MCF 10A (cell line): ENCODE measurements around the gene FOXS1. TPM values are rescaled to one million over a fixed set of nuclear protein-coding genes. Genes with fewer than 3 reads are reported as not detected.

Experiments
- BruUV-seq: library from RNA; stranded (reverse); fragments of 400-500 nt; replicated peaks from 2 replicates; lab custom pipeline; 2021; lab: Mats Ljungman, UMichigan
- CTCF ChIA-PET: fragments of 300-600 bp; sonication (Branson Sonifier 250); formaldehyde crosslinking; extraction: SDS; loops from one replicate; lab custom pipeline; 2021; ENCODE audit warnings: antibody characterized with exemption, inconsistent platforms; lab: Yijun Ruan, JAX
- POLR2A ChIA-PET: fragments of 300-600, 350-650 bp; sonication (Branson Sonifier 250); formaldehyde crosslinking; extraction: SDS; loops from one replicate; lab custom pipeline; 2020; ENCODE audit warnings: antibody characterized with exemption, inconsistent platforms; lab: Yijun Ruan, JAX
- DNase-seq: peaks from one replicate; pipeline ENCODE4 v3.0.0-alpha.2; 2018; ENCODE audit not compliant: unreplicated experiment
- H3K27ac Mint-ChIP-seq: one replicate; pipeline ENCODE4 v1.8.0; 2022; ENCODE audit warnings: mild to moderate bottlenecking, low read depth, mixed read lengths; ENCODE audit not compliant: unreplicated experiment
- H3K27me3 Mint-ChIP-seq: one replicate; pipeline ENCODE4 v1.8.0; 2022; ENCODE audit warnings: mixed read lengths; ENCODE audit not compliant: insufficient read depth, unreplicated experiment
- H3K36me3 Mint-ChIP-seq: one replicate; pipeline ENCODE4 v1.8.0; 2022; ENCODE audit warnings: mild to moderate bottlenecking, moderate library complexity, mixed read lengths; ENCODE audit not compliant: insufficient read depth, unreplicated experiment
- H3K4me1 Mint-ChIP-seq: one replicate; pipeline ENCODE4 v1.8.0; 2022; ENCODE audit warnings: mixed read lengths; ENCODE audit not compliant: insufficient read depth, unreplicated experiment
- H3K4me3 Mint-ChIP-seq: one replicate; pipeline ENCODE4 v1.8.0; 2022; ENCODE audit warnings: mild to moderate bottlenecking, moderate library complexity, mixed read lengths; ENCODE audit not compliant: unreplicated experiment
- H3K9me3 Mint-ChIP-seq: one replicate; pipeline ENCODE4 v1.8.0; 2022; ENCODE audit warnings: mixed read lengths; ENCODE audit not compliant: unreplicated experiment
- intact Hi-C: fragments of 100-400 bp; cut with micrococcal nuclease; formaldehyde crosslinking; loops from 2 replicates; pipeline ENCODE4 v1.14.1; 2022
- total RNA-seq: library from RNA; stranded (reverse); gene quantifications from 2 replicates; pipeline ENCODE4 v1.2.3, GENCODE V29; 2022
- TF ChIP-seq, protein P1 (sequence below): fragments of 200-600 bp; IDR thresholded peaks from one replicate; pipeline ENCODE4 v1.8.0; 2022; ENCODE audit warnings: antibody characterized with exemption, mild to moderate bottlenecking; ENCODE audit not compliant: unreplicated experiment

The FOXS1 gene
- total RNA-seq, 1 experiment from 2014 or later = not detected

DNA sequence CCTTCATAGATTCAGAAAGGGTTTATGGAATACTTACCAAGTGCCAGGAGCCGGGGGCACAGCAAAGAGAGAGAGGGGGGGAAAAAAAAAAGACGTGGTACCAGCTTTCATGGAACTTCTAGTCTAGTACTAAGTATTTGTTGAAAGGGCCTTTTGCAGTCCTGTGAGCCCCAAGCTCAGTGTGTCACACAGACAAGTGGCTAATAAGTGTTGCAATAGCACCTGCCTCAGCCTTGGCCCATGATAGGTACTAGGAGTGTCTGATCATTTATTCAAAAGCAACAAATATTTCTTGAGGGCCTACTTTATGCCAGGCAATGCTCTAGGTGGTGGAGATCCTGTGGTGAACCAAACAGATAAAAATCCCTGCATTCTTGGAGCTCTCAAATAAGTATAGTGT is 18.3 kb downstream of the FOXS1 start:
- CTCF ChIA-PET = interaction anchor here (0.6 to 7.3 kb wide), 8 partner anchors 9 to 265 kb away, joined by 3 to 158 read pairs (median 4); no protein-coding TSS in a partner anchor
- Mint-ChIP-seq H3K4me1 (no peaks in the 10 kb centered on the region), H3K27me3 (peaks cover 24% of the 10 kb centered on the region), H3K27ac (no peak overlapping the region), H3K9me3 (no peaks in the 10 kb centered on the region), H3K36me3 (no peaks in the 10 kb centered on the region), H3K4me3 (no peak overlapping the region)
- POLR2A ChIA-PET = no interaction called here
- no peak for DNase-seq
- intact Hi-C loops = no loop called here
- no TSS peak for BruUV-seq
- TF ChIP-seq, protein P1, sequence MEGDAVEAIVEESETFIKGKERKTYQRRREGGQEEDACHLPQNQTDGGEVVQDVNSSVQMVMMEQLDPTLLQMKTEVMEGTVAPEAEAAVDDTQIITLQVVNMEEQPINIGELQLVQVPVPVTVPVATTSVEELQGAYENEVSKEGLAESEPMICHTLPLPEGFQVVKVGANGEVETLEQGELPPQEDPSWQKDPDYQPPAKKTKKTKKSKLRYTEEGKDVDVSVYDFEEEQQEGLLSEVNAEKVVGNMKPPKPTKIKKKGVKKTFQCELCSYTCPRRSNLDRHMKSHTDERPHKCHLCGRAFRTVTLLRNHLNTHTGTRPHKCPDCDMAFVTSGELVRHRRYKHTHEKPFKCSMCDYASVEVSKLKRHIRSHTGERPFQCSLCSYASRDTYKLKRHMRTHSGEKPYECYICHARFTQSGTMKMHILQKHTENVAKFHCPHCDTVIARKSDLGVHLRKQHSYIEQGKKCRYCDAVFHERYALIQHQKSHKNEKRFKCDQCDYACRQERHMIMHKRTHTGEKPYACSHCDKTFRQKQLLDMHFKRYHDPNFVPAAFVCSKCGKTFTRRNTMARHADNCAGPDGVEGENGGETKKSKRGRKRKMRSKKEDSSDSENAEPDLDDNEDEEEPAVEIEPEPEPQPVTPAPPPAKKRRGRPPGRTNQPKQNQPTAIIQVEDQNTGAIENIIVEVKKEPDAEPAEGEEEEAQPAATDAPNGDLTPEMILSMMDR = no peak

DNA sequence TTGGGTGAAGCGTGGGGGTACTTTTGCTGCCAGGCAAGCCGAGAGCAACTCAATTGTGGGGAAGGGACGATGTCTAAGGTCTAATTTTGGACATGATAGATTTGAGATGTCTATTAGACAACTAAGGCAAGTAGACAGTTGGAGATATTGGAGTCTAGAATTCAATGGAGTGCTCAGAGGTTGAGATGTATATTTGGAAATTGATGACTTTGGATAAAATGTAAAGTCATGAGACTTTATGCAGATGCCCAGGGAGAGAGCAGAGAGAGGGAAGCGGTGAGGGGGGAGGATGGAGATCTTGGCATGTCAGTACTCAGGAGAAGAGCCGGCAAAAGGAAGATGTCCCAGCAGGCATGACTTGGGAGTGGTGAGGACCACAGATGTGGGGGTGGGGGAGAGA is 19.3 kb downstream of the FOXS1 start:
- peaks cover 24% of the 10 kb centered on the region for H3K27me3 Mint-ChIP-seq
- H3K9me3 Mint-ChIP-seq = no peaks in the 10 kb centered on the region

DNA sequence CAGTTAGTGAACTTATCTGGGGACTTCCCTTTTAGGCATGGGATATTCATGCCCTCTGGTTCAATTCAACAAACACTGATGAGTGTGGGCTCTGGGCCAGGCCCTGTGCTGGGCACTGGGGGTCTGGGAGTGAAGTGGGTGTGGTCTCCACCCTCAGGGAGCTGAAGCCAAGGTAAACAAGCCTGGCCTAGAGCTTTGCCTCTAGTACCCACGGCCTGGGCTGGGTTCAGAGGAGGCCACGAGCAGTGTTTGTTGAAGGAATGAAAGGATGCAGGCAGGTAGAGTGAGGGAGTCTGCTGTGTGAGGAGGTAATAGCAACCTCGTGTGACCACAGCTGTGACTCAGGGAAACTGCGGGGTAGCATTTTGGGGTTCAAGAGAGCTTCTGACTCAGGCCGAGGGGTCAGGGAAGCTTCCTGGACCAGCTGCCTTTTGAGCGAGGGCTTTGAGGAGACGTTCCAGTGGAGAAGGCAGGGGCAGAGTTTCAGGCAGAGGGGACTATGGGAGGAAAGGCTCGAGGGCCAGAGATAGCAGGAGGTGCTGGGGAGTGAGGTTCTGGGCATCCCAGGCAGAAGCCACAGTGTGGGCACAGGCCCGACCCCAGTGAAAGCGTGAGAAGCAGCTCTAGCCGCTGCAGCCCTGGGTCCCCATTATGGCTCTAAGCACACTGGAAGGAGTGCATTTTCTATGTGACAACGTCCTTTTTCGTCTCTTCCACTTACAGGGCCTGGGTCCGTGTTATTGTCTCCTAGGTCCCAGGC is 20.7 kb downstream of the FOXS1 start:
- TF ChIP-seq, protein P1 = no peak
- no peak overlapping the region for H3K4me3 Mint-ChIP-seq
- H3K27me3 Mint-ChIP-seq = peaks cover 15% of the 10 kb centered on the region
- H3K27ac Mint-ChIP-seq = no peak overlapping the region
- DNase-seq = no peak
- no peaks in the 10 kb centered on the region for H3K4me1 Mint-ChIP-seq
- ChIA-PET POLR2A (interaction anchor here (0.6 kb wide), 1 partner anchor 204 kb away, joined by 3 read pairs; no protein-coding TSS in a partner anchor), CTCF (interaction anchor here (0.6 to 7.3 kb wide), 19 partner anchors 8 to 374 kb away, joined by 3 to 158 read pairs (median 5); partner anchors contain the start of genes PDRG1 and XKR7)
- no peaks in the 10 kb centered on the region for H3K9me3 Mint-ChIP-seq
- H3K36me3 Mint-ChIP-seq = no peaks in the 10 kb centered on the region
- BruUV-seq = no TSS peak
- intact Hi-C loops = loop anchor here (5.0 kb wide), 1 partner anchor 383 kb away; the partner anchor contains the start of genes PLAGL2 and POFUT1

More for the DNA sequence above, 19.3 kb downstream of the FOXS1 start:
- no peak for DNase-seq
- no peak overlapping the region for H3K27ac Mint-ChIP-seq
- H3K4me1 Mint-ChIP-seq = no peaks in the 10 kb centered on the region
- H3K36me3 Mint-ChIP-seq = no peaks in the 10 kb centered on the region
- TF ChIP-seq, protein P1 = no peak
- no TSS peak for BruUV-seq
- ChIA-PET CTCF (interaction anchor here (0.9 to 7.3 kb wide), 8 partner anchors 8 to 266 kb away, joined by 3 to 158 read pairs (median 4); no protein-coding TSS in a partner anchor), POLR2A (no interaction called here)
- intact Hi-C loops = no loop called here
- no peak overlapping the region for H3K4me3 Mint-ChIP-seq

DNA sequence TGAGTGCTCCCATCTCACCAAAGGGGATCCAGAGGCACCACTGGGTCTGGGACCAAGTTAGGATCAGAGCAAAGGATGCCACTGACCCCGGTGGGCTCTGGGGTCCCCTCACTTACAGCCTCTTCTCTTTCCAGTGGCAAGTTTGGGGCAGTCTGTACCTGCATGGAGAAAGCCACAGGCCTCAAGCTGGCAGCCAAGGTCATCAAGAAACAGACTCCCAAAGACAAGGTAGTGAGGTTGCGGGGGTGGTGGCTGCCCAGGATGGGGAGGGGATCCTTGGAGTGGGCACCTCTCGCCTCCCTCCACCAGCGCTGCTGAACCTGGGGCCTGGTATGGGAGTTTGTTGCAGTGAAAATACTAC is 21.3 kb downstream of the FOXS1 start:
- ChIA-PET CTCF (interaction anchor here (0.6 to 7.3 kb wide), 24 partner anchors 8 to 429 kb away, joined by 3 to 158 read pairs (median 7); partner anchors contain the start of genes FOXS1, PDRG1 and XKR7), POLR2A (no interaction called here)
- no TSS peak for BruUV-seq
- no peaks in the 10 kb centered on the region for H3K36me3 Mint-ChIP-seq
- H3K9me3 Mint-ChIP-seq = no peaks in the 10 kb centered on the region
- no peaks in the 10 kb centered on the region for H3K4me1 Mint-ChIP-seq
- TF ChIP-seq, protein P1 = no peak
- H3K27ac Mint-ChIP-seq = no peak overlapping the region
- H3K27me3 Mint-ChIP-seq = peaks cover 11% of the 10 kb centered on the region
- intact Hi-C loops = loop anchor here (5.0 kb wide), 1 partner anchor 383 kb away; the partner anchor contains the start of genes PLAGL2 and POFUT1
- DNase-seq = no peak
- H3K4me3 Mint-ChIP-seq = no peak overlapping the region
